GM18861 (cell line): ENCODE measurements around the gene BBS9.
"Not testable (repeated sequence)": the region's sequence is repeated elsewhere in the genome, so short reads cannot be mapped to it uniquely, and the experiment has no call there.

ENCODE experiments used
- ATAC-seq: cut with Tn5 transposase; IDR thresholded peaks from one replicate; pipeline ENCODE4 v1.9.1; 2021; ENCODE audit not compliant: unreplicated experiment

The BBS9 gene

DNA sequence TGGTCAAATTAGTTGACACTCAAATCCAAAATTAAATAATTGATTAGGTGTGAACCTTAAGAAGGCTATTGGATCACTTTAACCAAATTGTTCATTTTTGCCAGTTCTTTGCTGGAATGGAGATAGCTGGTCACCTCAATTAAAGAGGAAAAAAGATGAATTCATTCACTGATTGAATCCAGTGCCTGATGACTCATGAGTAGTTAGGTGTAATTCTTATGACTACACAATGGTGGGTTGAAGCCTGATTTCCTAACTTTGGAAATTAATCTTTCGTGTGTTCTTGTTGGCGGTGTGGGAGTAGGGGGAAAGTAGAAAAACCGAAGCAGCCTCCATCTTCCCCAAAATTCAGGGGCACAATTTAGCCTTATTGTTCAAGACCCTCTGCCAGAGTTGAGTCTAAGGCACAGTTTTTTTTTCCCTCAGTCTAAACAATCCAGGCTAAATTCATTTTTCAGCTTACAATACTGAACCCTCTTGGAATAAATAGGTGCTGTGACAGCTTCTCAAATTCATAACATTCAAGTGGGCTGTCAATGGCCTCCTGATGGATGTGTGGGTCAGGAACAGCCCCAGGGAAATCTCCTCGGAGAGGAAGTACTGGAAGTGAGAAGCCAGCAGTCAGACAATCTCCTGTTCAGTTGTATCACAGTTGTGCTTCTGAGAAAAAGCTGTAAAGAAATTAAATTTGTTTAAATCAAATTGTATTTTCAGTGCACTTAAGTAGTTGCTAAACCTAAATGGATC lies 356.6 kb downstream of the BBS9 start:
- no peak for ATAC-seq

DNA sequence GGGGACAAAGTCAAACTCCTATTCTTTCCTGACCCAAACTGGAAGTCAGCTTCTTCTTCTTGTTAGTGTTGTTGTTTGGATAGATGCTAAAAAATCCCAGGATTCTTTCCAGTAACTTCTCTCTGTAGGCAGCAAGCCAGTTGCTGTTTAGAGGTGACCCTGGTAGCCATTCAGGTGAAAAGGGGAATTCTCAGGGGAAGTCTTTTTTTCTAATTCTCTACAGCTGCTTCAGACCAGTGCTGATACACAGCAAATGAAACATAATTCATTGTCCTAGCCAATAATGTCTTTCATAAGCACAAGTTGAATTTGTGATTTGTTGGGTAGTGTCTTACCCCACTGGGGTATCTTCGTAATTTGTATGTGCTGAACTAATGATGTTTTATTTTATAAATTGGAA lies 357.3 kb downstream of the BBS9 start:
- ATAC-seq: no peak

DNA sequence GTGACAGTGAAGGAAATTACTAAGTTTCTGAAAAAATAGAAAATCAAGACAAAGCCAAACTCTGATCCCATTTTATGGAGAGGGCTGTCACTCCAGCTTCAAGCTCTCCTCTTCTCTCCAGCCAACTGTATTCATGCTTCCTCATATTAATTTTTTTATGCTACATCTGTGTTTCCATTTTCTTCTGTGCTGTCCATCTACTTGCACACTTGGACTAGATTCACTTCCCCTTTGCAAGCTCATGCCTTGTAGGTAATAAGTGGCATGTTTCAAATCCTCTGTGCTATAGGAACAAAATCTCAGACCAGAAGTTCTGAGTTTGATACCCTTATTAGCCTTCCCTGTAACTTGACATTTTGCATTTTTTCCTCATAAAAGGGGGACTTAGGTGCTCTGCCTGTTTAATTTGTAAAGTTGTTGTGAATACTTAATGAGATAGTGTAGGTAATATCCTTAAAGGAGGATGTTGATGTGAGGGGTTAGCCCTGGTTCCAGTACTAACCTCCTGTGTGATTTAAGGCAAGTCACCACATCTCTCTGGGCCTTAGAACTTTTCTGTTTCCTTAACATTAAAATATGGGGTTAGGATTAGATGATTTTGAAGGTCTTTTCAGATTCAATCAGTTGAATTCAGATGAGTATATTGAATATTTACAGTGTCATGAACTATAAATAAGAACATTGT lies 358.8 kb downstream of the BBS9 start:
- no peak for ATAC-seq

- ATAC-seq: no peak
Measured at GRCh38 chr7:33494474-33494873, 365.1 kb downstream of the BBS9 start.

DNA sequence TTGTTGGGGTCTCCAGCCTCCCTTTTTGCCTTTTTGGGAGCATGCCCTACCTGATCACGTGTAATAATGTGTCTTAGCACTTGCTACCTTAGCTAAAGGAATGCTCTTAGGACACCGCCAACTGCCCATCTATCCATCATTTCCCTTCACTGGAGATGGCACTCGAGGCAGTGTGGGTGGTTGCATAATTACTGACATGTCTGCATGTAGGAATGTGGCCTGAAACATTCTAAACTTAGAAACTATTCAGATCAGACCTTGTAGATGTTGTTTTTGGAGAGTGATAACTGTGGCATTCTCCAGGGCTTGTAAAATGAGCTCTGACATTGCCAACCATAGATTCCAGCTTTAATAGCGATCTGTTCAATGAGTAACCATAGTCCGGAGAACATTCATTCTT lies 365.8 kb downstream of the BBS9 start:
- ATAC-seq: no peak

DNA sequence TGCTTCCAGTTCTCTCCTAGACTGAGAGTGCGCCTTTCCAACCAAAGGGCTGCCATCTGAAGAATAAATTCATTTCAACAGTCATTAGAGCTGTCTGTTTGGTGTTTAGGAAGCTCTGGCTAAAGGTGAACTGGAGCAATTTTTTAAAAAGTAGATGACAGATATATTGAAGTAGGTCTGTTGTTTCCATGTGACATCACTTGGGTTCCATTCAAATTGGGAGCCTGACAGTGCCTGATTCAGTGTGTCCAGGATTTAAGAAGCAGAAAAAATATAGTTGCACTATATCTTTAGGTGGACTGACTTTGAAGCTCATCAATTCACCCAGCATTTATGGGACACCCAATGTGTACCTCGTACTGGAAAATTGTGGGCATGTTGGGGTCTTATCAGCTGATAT lies 367.7 kb downstream of the BBS9 start:
- no peak for ATAC-seq

DNA sequence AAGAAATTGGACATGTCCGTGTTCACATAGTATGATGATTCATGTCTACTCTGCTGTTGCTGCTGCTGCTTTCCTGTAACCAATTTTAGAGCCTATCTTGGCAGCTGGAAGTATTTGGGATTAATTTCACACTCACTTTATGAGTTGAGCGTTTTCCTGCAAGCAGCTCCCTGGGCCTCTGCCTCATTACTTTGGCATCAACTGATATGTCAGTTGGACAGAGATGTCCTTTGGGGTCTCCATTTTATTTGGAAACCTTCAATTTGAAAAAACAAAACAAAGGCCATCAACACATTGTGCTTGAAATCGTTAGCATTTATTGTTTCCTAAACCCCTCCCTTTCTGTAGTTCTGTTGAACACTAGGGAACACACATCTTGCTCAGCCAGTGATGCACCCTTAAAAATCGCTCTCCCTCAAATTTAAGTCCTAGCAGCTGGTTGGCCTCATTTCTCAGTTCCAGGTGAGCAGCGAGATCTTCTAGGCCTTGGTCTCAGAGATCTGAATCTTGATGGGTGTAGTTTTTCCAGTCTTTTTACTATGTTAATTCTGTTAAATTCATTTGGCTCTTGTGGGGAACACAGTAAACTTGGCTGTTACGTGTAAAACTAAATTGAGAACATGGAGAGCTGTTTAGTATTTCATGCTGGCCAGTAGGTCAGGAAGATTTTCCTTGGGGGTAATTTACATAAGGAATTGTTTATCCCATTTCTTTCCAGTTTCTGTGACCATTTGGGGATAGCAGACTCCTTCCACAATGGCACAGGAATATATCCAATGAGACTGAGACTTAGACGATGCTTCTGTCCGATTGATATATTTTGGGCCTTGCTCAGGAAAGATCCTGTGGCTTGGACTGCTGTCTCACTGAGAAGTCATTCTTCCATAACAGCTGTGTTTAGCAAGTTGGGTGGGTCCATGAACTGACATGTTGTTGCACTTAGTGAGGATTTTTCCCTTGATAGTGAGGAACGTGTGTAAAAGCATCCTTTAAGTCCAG lies 371.6 kb downstream of the BBS9 start:
- ATAC-seq: no peak

DNA sequence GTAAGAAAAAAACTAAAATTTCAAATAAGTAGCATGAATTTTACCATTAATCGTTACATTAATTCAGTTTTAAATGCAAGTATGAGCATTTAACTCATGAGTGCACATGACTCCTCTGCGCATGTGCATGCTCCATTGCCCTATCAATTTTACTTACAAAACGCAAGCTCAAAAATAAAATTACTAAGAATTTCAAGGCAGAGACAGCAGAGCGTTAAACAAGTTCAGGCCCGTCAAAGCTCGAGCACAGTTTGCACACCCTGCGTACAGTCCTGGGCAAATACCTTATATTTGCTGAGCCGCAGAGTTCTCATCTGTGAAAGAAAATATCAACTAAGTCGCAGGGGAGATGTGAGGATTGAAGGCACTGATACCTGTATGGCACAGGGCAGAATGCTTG lies 373.6 kb downstream of the BBS9 start:
- no peak for ATAC-seq

DNA sequence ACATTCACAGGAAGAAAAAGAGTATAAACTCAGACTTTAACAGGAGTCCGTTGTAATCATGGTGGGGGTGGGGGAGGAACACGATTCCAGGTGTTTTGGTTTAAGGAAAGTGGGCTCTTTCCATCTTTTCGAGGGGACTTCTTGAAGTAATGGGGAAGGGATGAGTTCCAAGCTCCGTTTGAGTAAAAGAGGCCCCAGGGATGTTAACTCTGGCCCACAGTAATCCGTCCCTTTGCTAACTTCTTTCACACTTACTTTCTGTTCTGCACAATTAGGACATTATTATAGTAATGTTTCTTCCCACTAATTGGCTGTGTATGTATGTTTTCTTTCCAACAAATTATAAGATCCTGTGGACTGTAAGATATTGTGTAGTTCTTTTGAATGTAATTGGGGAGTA lies 374.4 kb downstream of the BBS9 start:
- no peak for ATAC-seq

DNA sequence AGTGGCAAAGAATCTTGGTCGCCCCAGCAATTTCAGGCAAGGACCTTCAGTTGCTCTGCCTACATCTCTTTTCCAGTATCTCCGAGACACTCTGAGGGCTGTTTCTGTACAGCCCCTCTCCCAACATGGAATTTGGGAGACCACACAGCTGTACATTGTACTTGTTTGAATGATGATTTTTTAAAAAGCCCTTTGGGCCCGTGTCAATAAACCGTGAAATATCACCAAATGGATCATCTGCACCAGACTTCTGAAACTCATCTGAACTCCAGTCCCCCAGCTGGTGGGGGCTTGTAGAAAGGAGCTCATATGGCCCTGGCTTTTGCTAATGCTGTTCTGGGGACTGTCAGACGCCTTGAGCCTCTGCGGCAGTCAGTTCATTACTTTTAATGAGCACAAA lies 374.9 kb downstream of the BBS9 start:
- ATAC-seq: no peak

DNA sequence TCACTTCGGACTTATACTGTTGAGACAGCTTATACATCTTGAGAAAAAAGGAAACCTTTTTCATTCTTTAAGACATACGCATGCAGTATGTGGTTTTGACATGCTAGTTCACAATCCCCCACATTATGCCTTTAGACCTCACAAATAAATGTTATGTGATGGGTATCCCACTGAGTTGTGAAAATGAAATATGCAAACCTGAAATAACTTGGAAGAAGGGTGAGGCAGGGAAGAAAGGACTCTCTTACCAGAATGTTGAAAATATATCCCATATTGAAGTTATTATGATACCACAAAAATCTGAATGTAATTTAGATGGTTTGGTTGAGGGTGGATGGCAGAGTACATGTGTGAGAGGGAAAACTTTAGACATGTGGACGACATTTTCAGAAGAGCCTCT lies 379.8 kb downstream of the BBS9 start:
- no peak for ATAC-seq

DNA sequence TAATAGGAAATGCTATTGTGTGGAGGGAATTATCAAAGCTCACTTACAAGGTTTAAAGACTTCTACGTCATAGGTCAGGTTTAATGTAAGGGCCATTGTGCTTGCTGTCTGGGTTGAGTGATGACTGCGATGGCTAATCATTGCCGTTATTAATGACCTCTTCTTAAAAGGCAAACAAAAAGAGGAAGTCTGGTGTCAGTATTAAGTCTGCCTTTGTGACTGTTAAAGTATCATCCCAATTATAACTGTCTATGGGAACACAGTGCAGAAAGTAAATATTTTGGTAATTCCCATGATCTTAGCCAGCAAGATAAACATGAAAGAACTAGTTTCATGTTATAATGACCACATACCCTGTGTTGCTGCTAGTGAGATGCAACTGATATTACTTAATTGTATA lies 382.4 kb downstream of the BBS9 start:
- no peak for ATAC-seq

DNA sequence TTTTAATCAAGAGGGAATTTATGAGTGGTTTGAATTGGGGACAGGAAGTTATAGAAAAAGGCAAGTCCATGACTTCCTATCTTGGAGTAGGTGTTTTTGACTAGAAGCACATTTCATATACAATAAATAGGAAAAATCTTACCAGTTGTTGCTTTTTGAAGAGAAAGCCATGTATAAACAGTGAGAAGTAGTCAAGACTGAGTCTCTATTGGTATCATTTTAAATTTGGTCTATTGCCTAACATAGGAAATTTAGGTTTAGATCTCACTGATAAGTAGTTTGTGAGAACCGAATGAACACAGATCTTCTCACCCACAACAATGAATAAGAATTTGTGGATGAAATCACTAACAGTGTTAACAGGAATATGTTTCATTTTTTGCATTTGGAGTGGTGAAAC lies 387.2 kb downstream of the BBS9 start:
- no peak for ATAC-seq

- no peak for ATAC-seq
Measured at GRCh38 chr7:33517191-33517590, 387.8 kb downstream of the BBS9 start.

DNA sequence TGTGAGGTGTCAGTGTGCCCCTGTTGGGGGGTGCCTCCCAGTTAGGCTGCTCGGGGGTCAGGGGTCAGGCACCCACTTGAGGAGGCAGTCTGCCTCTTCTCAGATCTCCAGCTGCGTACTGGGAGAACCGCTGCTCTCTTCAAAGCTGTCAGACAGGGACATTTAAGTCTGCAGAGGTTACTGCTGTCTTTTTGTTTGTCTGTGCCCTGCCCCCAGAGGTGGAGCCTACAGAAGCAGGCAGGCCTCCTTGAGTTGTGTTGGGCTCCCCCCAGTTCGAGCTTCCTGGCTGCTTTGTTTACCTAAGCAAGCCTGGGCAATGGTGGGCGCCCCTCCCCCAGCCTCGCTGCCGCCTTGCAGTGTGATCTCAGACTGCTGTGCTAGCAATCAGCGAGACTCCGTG lies 397.6 kb downstream of the BBS9 start:
- ATAC-seq: not testable (repeated sequence)

- not testable (repeated sequence) for ATAC-seq
Measured at GRCh38 chr7:33527613-33528012, 398.2 kb downstream of the BBS9 start.

DNA sequence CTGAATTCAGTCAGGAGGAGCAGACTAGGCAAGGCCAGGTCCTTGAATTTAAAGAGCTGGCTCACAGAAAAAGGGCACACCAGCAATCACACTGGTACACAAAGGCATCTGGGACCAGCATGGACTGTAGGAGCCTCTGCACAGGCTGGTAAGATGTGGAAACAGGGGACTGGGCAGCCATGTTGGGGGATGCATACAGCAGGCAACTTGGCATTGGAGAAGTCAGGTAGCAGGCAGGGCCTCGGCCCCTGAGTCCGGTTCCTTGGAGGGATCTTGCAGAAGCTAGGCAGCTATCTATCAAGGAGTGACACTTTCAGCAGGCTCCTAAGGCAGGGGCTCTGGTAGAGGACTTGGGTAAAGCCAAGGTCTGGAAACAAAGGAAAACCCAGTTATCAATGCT lies 399.7 kb downstream of the BBS9 start:
- ATAC-seq: no peak

DNA sequence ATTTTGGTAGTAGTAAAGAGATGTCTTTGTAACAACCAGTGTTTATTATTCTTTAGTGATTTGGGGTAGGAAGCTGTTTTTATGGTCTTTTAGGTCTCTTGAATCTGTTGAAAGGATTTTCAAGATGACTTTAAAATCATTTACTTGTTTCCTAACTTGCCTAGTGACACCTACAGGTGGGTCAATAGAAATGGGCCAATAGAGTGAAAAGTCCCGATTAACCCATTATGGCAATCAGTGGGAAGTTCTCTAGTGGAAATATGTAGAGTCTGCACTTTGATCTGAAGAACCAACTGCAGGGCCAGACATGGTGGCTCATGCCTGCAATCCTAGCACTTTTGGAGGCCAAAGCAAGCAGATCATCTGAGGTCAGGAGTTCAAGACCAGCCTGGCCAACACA lies 401.3 kb downstream of the BBS9 start:
- no peak for ATAC-seq

GRCh38 chr7:33531888-33532287 lies 402.5 kb downstream of the BBS9 start:
- no peak for ATAC-seq

- ATAC-seq: no peak
Measured at GRCh38 chr7:33534833-33535232, 405.5 kb downstream of the BBS9 start.

- ATAC-seq: no peak
Measured at GRCh38 chr7:33535989-33536388, 406.6 kb downstream of the BBS9 start.
